ENCODE data around the gene SYS1.
A peak's percentile ranks its signal among the peaks of the same experiment; 100 is the strongest.

The SYS1 gene

GRCh38 chr20:45362804-45363610 is at the start of gene SYS1:
Gene SYS1 (plus strand): TSS chr20:45363156. CDS start chr20:45363532, 376 bp downstream.
- DNase-seq (ENCODE audit: low read depth in 1 of 2, low spot score in 1 of 2): peak; percentile 96 to 99
- no peak for TF ChIP-seq JUND (IDR thresholded peaks at IDR 0.05; ENCODE audit: low read depth)
- in situ Hi-C loops (cut with HindIII; ENCODE audit: low pct_unique_long_range_greater_than_20kb, low sequenced_read_pairs): no loop called here

- in situ Hi-C loops (cut with HindIII; ENCODE audit: low pct_unique_long_range_greater_than_20kb, low sequenced_read_pairs): no loop called here
- DNase-seq (ENCODE audit: low read depth in 1 of 2, low spot score in 1 of 2): no peak
- TF ChIP-seq JUND (IDR thresholded peaks at IDR 0.05; ENCODE audit: low read depth): no peak
These were observed 49.0 kb upstream of the SYS1 start for GRCh38 chr20:45313943-45314342.

GRCh38 chr20:45315672-45316071 is 47.3 kb upstream of the SYS1 start:
- in situ Hi-C loops (cut with HindIII; ENCODE audit: low pct_unique_long_range_greater_than_20kb, low sequenced_read_pairs): no loop called here
- TF ChIP-seq JUND (IDR thresholded peaks at IDR 0.05; ENCODE audit: low read depth): no peak

DNA sequence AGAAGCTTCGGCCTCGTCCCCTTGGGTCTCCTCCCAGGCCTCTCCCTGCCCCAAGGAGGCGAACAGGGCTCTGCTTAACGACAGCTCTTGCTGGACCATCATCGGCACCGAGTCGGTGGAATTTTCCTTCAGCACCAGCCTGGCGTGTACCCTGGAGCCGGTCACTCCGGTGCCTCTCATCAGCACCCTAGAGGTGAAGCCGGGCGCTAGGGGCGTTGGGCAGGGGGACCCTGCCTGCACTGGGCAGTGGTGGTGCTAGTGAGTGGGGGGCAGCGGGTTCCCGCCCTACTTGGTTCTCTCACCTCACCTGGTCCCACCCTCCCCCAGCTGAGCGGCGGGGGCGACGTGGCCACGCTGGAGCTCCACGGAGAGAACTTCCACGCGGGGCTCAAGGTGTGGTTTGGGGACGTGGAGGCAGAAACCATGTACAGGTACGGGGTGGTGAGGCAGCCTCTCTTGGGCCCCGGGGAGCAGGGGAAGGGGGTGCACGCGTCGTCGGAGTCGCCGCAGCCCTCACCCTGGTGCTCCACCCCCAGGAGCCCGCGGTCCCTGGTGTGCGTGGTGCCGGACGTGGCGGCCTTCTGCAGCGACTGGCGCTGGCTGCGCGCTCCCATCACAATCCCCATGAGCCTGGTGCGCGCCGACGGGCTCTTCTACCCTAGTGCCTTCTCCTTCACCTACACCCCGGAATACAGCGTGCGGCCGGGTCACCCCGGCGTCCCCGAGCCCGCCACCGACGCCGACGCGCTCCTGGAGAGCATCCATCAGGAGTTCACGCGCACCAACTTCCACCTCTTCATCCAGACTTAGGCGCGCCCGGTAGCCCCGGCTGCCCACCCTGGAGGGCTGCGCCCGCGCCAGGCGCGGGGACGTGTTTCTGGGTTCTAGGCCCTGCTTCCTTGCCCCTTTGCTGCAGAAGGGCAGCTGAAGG is 46.5 kb upstream of the SYS1 start:
- TF ChIP-seq JUND (IDR thresholded peaks at IDR 0.05; ENCODE audit: low read depth): no peak
- no peak for DNase-seq (ENCODE audit: low read depth in 1 of 2, low spot score in 1 of 2)
- in situ Hi-C loops (cut with HindIII; ENCODE audit: low pct_unique_long_range_greater_than_20kb, low sequenced_read_pairs): no loop called here

More at GRCh38 chr20:45315672-45316071, 47.3 kb upstream of the SYS1 start:
- DNase-seq (ENCODE audit: low read depth in 1 of 2, low spot score in 1 of 2): no peak

DNA sequence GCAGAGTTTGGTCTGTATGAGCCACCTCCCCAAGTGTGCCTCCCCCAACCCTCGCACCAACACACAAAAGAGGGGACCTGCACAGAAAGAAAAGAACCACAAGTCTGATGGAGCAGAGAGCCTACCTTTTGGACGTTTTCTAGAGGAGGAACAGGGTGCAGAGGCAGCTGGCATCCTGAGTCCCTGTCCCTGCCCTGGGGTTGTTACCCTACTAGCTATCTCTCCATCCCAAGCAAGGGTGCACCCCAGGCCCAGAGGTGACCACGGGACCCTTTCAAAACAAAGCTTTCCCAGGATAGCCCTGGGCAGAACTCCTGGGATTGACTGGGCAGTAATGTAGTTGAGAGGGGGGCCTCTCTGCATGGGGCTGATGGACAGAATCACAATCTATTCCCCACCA is 45.1 kb upstream of the SYS1 start:
- DNase-seq (ENCODE audit: low read depth in 1 of 2, low spot score in 1 of 2): no peak
- TF ChIP-seq JUND (IDR thresholded peaks at IDR 0.05; ENCODE audit: low read depth): no peak
- in situ Hi-C loops (cut with HindIII; ENCODE audit: low pct_unique_long_range_greater_than_20kb, low sequenced_read_pairs): no loop called here

DNA sequence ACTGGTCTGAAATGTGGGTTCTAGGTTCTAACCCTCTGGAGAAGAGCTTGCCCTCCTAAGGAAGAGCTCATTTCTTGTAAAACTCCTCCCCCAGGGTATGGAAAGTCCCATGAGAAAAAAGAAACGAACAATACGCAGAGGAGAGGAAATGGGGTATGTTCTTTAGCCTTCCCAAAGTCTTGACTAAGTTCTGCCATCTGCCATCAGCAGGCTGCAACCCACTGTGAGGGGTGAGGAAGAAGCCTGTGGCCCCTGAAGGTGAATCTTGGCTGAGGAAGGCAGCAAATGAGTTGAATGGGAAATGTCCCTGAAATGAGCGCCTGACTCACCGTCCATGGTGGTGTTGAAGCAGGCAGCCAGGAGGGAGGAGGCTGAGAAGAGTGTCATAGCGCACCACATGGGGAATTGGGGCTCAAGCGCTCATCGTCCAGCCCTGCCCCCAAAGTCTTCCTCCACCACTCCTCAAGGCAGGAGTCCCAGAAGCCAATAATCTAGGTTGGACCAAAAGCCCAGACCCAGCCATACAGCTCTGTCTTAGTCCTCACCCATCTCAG is 44.5 kb upstream of the SYS1 start:
- in situ Hi-C loops (cut with HindIII; ENCODE audit: low pct_unique_long_range_greater_than_20kb, low sequenced_read_pairs): no loop called here
- DNase-seq (ENCODE audit: low read depth in 1 of 2, low spot score in 1 of 2): no peak
- TF ChIP-seq JUND (IDR thresholded peaks at IDR 0.05; ENCODE audit: low read depth): no peak

- TF ChIP-seq JUND (IDR thresholded peaks at IDR 0.05; ENCODE audit: low read depth): no peak
- in situ Hi-C loops (cut with HindIII; ENCODE audit: low pct_unique_long_range_greater_than_20kb, low sequenced_read_pairs): no loop called here
- DNase-seq (ENCODE audit: low read depth in 1 of 2, low spot score in 1 of 2): no peak
These were observed 44.0 kb upstream of the SYS1 start for GRCh38 chr20:45318948-45319347.

DNA sequence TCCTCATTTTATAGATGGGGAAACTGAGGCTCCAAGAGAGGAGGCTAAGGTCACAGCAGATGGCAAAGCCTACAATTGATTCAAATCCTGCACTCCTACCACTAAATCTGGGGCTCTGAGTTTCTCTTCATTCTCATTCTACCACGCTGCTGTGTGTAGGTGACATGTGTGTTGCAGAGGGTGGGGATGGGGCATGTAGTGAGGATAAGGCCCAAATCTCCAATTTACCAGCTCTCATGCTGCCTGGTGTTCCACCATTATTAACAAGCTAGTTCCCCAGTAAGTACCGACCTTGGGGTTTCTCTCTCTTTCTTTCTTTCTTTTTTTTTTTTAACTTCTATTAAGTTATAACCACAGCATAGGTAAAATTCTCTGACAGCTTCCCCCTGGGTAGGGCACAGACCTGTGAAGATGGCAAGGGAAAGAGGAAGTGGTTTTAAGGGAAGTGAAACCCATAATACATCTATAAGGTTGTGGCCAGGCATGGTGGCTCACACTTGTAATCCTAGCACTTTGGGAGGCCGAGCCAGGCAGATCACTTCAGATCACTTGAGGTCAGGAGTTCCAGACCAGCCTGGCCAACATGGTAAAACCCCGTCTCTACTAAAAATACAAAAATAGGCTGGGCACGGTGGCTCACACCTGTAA is 41.9 kb upstream of the SYS1 start:
- no peak for DNase-seq (ENCODE audit: low read depth in 1 of 2, low spot score in 1 of 2)
- TF ChIP-seq JUND (IDR thresholded peaks at IDR 0.05; ENCODE audit: low read depth): no peak
- in situ Hi-C loops (cut with HindIII; ENCODE audit: low pct_unique_long_range_greater_than_20kb, low sequenced_read_pairs): no loop called here

- peak; percentile 85 to 93 for DNase-seq (ENCODE audit: low read depth in 1 of 2, low spot score in 1 of 2)
- TF ChIP-seq JUND (IDR thresholded peaks at IDR 0.05; ENCODE audit: low read depth): no peak
- in situ Hi-C loops (cut with HindIII; ENCODE audit: low pct_unique_long_range_greater_than_20kb, low sequenced_read_pairs): no loop called here
These were observed 40.0 kb upstream of the SYS1 start for GRCh38 chr20:45322952-45323383.

GRCh38 chr20:45323731-45324130 is 39.2 kb upstream of the SYS1 start:
- DNase-seq (ENCODE audit: low read depth in 1 of 2, low spot score in 1 of 2): peak in 1 of 2 experiments; percentile 66

GRCh38 chr20:45325371-45325770 is 37.6 kb upstream of the SYS1 start:
- in situ Hi-C loops (cut with HindIII; ENCODE audit: low pct_unique_long_range_greater_than_20kb, low sequenced_read_pairs): no loop called here
- DNase-seq (ENCODE audit: low read depth in 1 of 2, low spot score in 1 of 2): no peak
- TF ChIP-seq JUND (IDR thresholded peaks at IDR 0.05; ENCODE audit: low read depth): no peak

More at GRCh38 chr20:45323731-45324130, 39.2 kb upstream of the SYS1 start:
- in situ Hi-C loops (cut with HindIII; ENCODE audit: low pct_unique_long_range_greater_than_20kb, low sequenced_read_pairs): no loop called here
- TF ChIP-seq JUND (IDR thresholded peaks at IDR 0.05; ENCODE audit: low read depth): no peak

DNA sequence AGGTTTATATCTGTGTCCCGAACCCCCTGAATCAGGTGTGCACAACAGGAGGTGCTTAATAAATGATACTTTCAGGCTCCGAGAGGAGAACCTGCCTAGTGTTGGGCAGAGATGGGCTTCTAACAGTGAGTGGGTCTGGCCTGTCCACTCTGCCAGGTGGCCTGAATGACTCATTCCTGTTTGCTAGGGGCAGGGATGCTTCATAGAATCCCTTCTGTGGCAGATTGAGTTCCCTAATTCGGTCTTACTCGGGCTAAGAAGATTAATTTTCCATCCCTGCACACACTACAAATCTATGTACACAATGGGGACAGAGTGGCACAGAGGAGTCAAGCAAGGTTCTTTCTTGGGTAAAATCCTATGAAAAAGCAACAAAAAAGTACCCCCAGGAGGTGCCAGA is 34.5 kb upstream of the SYS1 start:
- no peak for DNase-seq (ENCODE audit: low read depth in 1 of 2, low spot score in 1 of 2)
- TF ChIP-seq JUND (IDR thresholded peaks at IDR 0.05; ENCODE audit: low read depth): no peak
- in situ Hi-C loops (cut with HindIII; ENCODE audit: low pct_unique_long_range_greater_than_20kb, low sequenced_read_pairs): no loop called here

Data from T47D (cell line).